HG02870 (cell line): ENCODE data around the gene SLC16A5.
"Not testable (repeated sequence)": the region's sequence is repeated elsewhere in the genome, so short reads cannot be mapped to it uniquely, and the experiment has no call there.

ENCODE experiments used
- ATAC-seq: cut with Tn5 transposase; IDR thresholded peaks from one replicate; pipeline ENCODE4 v1.9.1; 2021; ENCODE audit warnings: mild to moderate bottlenecking, moderate library complexity; ENCODE audit not compliant: unreplicated experiment

SLC16A5 gene

DNA sequence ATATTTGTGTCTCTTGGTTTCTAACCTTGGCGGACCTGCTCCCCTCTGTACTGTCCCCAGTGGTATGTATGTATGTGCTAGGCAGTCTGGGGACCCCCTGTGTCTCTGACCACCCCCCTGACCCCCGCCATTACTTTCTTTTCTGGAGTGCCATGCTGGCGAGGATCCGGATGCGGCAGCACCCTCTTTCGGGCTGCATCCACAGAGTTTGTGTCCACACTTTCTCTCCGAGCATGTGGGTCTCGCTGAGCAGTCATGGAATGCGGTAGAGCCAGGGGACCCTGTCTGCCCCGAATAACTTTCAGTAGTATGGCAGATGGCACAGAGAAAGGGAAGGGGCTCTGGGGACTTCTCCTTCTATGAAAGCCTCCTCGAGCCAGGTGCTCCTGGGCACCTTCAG lies 23.7 kb upstream of the SLC16A5 start:
- no peak for ATAC-seq

DNA sequence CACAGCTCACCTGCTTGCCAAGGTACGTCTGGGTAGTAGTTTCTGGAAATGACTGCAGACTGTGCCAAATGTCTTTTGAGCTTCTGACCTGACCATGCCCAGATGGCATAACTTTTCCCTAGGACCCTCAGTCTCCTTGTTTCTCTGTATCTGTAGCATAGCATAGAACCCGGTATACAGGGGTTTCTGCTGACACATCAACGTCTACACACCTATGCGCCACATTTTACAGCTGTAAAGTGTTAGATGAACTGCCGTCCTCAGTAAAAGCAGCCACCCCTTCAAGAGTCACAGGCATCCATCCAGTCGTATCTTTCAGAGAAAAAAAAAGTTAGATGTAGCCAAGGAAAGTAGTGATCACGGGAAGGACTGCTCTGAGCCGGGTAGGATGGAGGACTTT lies 23.3 kb upstream of the SLC16A5 start:
- ATAC-seq: no peak

DNA sequence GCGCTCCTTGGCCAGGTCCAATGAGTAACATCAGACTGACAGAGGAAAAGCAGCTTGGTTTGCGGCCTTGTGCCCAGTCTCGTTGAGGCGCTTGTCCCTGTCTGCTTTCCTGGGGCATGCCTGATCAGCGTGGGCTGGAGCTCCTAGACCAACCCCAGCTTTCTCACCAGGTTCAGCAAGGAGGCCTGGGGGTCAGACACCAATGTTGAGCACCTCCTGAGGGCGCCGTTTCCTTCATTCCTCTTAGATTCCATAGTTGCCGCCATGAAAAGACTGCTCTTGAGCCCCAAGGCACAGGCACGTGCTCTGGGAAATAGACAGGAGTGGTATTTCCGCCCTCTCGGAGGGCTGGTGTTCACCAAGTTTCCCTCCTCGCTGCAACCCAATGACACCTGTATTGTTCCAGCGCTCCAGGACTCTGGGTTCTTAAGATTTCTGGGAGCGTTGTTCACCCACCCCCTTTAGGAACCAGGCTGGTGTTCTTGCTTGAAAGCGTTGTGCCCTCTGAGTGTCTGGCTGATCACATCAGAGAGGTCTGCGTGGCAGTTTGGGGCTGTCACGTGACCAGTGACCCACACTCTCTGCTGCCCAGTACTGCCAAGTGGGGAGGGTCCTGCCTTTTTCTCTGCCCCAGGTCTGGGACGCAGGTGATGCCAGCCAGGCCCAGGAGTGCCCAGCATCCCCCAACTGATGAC lies 22.7 kb upstream of the SLC16A5 start:
- no peak for ATAC-seq

DNA sequence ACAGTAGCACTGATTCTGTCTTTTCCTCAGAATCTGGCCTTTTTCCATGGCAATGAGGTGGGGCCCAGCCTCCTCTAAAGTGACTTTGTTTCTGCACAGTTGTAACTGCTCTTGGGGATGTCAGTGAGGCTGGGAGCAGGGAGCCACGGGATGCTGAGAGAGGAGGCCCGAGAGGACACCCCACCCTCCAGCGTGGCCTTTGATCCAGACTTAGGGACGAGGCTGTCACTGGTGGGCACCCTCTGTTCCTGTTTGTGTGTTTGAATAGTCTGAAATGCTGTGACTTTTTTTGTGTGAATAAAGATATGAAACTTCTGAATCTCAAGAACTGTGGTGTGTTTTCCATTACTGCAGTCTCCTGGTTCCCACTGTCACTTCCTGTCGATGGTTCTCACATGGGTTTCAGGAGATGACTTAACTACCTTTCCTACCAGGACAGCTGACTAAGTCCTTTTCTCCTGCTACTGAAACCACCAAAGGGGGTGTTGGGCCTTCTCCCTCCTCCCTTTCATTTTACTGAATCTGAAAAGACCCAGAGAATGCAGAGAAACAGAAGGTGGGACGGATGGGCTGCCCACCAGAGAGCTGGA lies 22.1 kb upstream of the SLC16A5 start:
- ATAC-seq: no peak

DNA sequence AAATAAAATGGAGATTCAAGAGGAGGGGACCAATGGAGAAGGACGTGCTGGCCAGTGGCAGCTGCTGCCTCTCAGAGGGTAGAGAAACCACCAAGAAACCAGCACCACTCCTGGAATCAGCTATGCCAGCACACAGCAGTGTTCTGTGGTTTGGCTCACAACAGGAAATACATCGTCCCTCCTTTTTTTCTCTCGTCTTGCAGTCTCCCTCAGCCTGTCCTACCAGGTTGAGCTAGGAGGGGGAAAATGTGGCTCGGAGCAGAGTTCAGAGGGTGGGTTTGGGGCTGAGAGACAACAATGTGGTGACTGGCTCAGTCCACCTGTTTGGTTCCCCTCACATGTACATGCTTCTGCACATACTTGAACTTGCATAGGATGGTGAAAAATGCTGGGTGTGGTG lies 19.9 kb upstream of the SLC16A5 start:
- no peak for ATAC-seq

DNA sequence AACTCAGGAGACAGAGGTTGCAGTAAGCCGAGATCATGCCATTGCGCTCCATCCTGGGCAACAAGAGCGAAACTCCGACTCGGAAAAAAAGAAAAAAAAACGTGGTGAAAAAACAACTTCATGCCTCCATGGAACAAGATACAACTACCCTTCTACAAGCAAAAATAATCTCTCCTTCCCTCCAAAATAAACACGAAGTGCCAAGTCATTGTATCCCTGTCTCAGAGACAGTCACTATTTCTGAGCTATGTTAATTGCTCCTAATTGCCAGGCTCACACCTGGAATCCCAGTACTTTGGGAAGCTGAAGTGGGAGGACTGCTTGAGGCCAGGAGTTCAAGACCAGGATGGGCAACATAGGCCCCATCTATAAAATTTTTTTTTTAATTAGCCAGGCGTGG lies 19.0 kb upstream of the SLC16A5 start:
- no peak for ATAC-seq

DNA sequence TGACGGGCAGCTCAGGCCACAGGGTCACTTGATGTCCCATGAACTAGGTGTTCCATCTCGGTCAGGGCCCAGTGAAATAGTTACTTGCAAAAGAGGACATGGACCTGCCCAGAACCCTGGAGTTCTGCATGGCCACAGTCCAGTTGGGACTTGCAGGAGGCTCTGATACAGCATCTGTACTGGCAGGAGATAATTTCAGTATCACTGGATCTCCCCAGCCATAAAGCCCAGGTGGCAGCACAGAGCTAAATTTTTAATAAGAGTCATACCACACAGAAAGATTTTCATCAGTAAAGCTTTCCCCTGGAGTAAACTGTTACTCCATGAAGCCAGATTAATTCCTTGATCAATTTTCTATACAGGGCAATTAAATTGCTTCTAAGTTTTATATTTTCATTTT lies 18.0 kb upstream of the SLC16A5 start:
- ATAC-seq: no peak

DNA sequence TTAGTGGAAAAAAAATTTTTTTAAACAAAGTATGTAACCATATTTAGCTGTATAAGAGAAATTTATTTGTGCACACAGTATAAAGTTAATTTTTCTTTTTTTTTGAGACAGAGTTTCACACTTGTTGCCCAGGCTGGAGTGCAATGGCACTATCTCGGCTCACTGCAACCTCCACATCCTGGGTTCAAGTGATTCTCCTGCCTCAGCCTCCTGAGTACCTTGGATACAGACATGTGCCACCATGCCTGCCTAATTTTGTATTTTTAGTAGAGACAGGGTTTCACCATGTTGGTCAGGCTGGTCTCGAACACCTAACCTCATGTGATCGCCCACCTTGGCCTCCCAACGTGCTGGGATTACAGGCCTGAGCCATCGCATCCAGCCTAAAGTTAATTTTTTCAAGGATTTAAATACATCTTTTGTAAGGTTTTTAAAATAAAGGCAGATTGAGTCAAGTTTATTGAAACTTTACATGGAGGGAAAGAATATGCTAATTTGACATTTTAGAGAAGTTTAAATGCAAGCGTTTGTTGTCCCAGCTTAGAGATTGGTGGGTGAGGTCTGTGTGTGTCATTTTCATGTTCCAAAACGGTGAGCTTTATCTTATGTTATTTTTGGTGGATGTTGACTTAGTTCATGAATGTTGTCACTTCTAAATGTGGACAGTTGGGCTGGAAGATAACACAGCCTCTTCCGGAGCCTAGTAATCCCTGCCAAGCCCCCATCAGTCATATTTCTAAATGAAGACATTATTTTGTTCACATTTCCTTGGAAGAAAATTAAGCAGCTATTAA lies 16.1 kb upstream of the SLC16A5 start:
- not testable (repeated sequence) for ATAC-seq

DNA sequence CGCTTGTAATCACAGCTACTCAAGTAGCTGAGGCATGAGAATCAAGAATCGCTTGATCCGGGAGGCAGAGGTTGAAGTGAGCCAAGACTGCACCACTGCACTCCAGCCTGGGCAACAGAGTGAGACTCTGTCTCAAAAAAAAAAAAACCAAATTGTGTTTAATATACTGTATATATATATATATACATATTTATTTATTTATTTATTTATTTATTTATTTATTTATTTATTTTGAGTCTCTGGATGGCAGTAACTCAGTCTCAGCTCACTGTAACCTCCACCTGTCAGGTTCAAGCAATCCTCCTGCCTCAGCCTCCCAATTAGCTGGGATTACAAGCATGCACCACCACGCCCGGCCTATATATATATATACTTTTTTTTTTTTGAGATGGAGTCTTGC lies 14.8 kb upstream of the SLC16A5 start:
- not testable (repeated sequence) for ATAC-seq

DNA sequence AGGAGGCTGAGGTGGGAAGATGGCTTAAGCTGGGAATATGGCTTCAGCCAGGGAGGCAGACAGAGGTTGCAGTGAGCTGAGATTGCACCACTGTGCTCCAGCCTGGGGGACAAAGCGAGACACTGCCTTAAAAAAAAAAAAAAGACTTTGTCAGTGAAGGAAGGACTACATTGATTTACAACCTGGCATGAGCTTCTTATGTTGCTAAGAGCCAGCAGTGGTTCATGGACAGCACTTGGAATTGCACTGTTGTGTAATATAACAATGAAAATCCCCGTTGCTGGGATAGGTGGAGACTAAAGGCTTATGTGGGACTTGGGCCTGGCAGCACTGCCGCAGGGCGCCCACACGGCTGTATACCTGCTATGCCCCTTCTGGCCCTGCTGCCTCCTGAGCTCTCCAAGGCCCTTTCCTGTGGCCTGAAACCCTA lies 14.1 kb upstream of the SLC16A5 start:
- no peak for ATAC-seq

DNA sequence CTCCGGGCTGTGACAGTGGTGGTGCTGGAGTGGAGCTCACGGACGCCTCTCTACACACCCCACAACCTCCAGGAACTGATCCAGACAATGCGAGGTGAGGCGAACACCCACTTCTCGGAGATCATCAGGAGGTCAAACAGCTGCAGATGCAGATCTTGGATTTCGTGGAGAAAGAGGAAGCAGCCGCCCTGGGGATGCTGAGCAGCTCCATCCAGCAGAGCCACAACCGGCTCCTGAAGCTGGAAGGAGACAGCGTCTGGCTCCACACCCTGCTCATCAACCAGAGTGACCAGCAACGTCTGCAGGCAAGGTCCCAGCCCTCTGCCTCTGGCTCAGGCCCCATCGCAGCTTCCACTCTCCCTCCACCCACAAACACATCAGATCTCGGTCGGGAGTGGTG lies 13.2 kb upstream of the SLC16A5 start:
- ATAC-seq: no peak

DNA sequence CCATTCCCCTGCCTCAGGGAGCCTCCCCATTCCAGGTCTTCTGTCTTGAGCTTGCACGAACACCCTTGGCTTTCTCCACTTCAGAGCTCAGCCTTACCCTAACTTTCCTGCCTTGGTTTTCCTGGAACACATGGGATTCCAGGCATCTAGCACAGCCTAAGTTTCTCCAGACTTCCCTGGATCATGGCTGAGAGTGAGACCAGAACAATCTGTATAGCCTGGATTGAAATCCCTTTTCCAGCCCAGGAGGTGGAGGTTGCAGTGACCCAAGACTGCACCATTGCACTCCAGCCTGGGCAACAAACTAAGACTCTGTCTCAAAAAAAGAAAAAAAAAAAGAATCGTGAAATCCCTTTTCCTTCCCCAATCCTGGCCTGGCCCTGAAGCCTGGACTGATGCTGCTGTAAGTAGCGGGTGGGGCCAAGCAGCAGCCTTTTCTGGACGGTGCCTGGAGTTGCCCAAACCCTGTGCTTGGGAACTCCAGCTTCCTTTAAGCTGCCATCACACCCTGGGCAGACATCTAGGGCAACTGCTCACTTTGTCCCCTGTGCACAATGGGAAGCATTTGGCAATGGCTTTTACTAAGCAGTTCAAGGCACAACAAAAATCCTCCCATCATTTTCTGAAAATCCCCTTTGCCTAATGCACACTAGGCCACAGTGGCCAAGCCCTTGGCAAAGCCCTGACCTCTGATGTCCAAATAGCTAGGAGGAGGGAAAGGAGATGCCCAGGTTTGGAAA lies 12.0 kb upstream of the SLC16A5 start:
- no peak for ATAC-seq

DNA sequence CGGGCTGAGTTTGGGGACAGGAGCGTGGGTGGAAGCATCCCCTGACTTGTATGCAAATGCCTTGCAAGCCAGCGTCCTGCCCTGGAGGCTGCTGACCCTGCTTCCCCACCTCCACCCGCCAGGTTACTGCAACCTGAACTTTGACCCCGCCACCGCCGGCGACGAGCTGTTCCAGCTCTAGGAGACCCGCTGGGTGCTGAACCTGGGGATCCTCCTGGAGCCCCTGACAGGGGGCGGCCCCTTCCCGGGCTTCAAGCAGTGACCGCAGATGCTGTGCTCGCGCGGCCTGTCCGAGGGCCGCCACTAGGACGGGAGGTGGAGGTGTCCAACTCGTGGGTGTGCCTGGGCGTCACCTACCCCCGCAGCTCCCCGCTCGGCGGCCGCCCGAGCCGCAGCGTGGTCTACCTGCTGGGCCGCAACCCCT lies 10.7 kb upstream of the SLC16A5 start:
- ATAC-seq: no peak

DNA sequence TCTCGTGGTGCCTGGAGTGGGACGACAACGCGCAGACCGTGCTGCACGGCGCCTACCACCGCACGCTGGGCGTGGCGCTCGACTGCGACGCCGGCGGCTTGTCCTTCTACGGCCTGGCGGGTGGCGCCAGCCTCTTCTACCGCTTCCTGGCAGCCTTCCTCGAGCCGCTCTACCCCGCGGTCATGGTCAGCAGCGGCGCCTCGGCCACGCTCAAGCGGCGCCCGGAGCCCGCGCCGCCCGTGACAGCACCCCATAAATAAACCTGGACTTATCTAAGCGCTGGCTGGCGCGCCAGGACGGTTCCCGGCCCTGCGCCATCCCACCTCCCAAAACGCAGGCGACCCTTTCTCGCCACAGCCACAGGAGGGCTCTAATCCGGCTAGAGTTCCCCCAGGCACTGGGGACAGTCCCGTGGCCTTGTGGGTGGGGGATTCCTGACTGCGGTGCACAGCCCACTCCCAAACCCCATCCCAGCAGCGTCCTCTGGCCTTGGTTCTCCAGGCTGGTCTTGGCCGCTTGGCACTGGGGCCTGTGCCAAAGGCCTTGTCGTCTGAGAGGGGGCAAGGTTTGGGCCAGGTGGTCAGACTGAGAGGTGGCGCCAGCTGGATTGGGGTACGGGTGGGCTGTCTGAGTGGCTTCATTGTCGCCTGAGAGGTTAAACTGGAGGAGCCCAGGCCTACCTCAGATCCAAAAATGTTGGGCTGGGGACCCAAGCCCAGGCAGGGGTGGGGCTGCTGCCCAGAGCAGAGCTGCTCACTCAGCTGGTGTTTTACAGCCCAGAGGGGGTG lies 10.1 kb upstream of the SLC16A5 start:
- ATAC-seq: no peak

DNA sequence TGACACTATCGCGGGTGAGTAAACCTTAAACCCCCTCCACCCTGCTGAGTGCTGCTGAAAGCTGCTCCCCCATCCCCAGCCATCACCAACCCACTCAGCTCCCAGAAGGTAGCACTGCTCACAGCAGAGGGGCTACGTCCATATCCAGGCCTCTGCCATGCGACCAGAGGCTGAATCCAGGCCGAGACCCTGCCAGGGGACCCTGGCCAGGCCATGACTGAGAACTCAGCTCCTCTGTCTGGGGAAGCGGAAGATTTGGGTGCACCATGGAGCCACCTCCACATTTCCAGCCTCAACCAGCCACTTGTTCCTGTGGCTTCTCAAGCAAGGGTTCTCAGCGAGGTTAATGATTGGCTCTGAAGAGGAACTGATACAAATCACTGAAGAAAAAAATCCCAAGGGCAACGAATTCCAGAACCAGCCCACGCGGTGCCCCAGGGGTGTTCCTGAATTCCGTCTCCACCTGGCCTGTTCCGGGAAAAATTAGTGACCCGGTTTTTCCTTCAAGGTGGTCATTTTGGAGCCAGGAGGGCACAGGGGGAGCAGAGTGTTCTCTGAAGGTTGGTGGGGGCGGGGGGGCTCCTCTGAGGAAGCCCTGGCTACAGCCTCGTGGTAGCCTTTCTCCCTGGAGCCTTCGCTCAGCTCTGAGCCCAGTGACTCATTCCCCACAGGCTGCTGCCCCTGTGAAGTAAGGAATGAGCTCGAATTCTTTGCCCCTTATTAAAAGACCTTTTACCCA lies 9.3 kb upstream of the SLC16A5 start:
- no peak for ATAC-seq

DNA sequence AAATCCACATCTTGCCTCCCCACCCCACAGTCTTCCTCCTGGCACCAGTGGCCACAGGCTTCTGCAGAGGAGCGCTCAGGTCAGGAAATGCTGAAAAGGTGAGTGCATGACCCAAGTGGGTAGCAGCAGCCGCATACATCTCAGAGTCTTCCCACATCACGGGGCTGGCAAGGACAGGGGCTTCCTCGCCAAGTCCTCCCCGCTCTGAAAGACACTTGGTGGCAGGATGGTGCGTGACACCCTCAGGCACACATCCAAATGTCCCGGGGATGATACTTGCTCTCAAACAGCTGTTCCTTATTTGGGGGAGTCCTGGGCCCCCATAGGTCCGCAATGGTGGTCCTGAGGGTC lies 8.8 kb upstream of the SLC16A5 start:
- no peak for ATAC-seq

DNA sequence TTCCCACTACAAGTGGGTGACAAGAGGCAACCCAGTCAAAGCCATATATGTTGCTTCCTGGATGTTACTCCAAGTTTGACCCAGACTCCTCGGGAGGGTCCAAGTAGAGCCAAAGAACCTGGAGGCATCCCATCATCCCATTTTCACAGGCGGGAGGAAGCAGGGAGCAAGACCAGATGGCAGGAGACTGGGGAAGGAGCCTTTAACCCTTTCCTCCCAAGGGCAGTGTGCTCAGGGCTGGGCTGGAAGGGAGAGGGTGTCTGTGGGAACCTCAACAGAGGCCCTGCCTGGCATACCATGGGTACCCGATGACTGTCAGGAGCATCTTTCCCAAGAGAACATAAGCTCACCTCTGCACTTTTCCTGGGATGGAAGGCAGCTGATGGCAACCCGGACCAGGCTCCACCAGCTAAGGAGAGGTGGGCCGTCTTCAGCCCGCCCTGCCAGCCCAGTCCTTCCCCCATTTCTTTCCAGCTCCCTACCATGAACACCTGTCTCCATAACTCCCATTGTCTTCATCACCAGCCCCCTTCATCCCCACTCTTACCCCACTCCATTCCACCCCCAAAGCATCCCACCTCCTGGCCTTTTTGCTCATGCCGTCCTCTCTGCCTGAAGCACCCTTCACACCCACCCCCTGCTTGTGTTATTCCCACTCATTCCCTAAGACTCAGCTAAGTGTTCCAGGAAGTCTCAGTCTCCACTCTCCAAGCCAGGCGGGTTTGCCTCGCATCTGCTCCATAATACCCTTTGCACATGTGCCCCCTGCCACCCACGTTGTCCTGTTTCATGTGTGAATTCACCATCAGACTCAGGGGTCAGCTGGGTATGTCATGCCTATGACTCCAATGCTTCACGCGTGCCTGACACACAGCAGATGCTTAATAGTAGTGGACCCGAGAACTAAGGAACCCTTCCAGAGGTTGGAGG lies 5.9 kb upstream of the SLC16A5 start:
- ATAC-seq: no peak

DNA sequence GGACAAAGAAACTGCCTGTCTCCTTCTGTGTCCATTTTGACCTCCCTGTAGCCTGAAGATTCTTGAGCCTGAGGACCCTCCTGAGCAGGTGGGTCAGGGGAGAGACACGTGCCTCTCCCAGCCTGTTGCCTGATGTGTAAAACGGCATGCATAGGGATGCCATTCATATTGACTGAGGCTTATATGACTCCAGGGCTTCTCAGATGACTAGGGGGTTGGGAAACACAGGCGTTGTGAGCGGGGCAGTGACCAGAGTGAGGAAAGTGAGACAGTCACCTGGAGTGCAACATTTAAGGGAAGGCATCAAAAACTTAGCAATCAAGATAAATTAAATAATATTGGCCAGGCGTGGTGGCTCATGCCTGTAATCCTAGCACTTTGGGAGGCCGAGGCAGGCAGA lies 5.1 kb upstream of the SLC16A5 start:
- ATAC-seq: no peak

DNA sequence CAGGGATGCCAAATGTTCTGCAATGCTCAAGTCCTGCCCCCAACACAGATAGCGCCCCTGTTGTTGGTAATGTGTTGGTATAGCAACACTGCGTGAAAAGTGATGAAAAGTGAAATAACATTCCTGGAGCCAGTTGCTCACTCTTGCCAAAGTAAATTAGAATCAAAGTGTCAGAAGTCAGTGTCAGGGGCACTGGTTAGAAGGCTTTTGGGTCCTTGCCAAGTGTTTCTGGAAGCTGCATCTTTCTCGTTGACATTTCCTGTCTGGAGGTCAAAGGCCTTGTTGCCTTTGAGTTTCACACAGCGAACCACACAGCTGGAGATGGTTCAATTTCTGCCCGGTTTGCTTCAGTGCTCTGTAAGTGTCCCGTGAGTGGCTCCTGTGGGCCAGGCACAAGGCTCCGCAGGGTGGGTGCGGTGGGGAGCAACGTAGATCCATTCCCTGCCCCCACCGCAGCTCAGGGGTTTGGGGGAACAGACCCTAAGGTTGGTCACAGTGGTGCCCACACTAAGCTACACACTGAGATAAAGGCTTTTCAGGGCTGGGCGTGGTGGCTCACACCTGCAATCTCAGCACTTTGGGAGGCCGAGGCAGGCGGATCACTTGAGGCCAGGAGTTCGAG lies 3.6 kb upstream of the SLC16A5 start:
- no peak for ATAC-seq
